Body of pancreas (tissue), 4 donors: ENCODE results near the gene UBE2E2. TPM values are rescaled to one million over a fixed set of nuclear protein-coding genes. Genes with fewer than 3 reads are reported as not detected.

Experiments used
- ATAC-seq: fragments of 150-250 bp; one replicate; pipeline ENCODE4 v1.9.1; 2016
- DNase-seq, 4 donors: peaks; one replicate each; pipeline ENCODE4 v3.0.0-alpha.2; 2019
- H3K27ac ChIP-seq, 4 donors: fragments of 200-600 bp; sonication (generic); 1 replicate in 3 of 4; 2 replicates in 1 of 4; pipeline versions ENCODE4 v1.5.1 to v1.6.1; 2016 to 2019; ENCODE audit warnings: mild to moderate bottlenecking in 1 of 4, mixed read lengths in 1 of 4, moderate library complexity in 1 of 4
- H3K27me3 ChIP-seq, 2 donors: fragments of 200-600 bp; sonication (generic); one replicate each; pipeline ENCODE4 v1.6.0; 2016; ENCODE audit warnings: mild to moderate bottlenecking in 1 of 2
- H3K36me3 ChIP-seq, 2 donors: fragments of 200-600 bp; sonication (generic); replicated peaks in 1 of 2; 2 replicates each; pipeline ENCODE4 v1.5.1; 2016; ENCODE audit warnings: low read depth in 2 of 2; ENCODE audit not compliant: insufficient read depth in 1 of 2
- H3K4me1 ChIP-seq: fragments of 200-600 bp; sonication (generic); one replicate; pipeline ENCODE4 v1.6.0; 2016
- H3K4me3 ChIP-seq, 2 donors: fragments of 200-600 bp; sonication (generic); 1 replicate in 1 of 2; 2 replicates in 1 of 2; pipeline ENCODE4 v1.5.1; 2016 to 2019
- H3K9me3 ChIP-seq, 3 donors: fragments of 200-600 bp; sonication (generic); 1 replicate in 2 of 3; 2 replicates in 1 of 3; pipeline ENCODE4 v1.5.1; 2016
- CTCF ChIP-seq, 7 experiments: fragments of 450-650 bp in 4 of 7; fragments of 200-600 bp in 3 of 7; sonication (generic) in 3 of 7; IDR thresholded peaks; one replicate each; pipeline ENCODE4 v1.5.1; 2016 to 2019; ENCODE audit warnings: antibody characterized with exemption in 7 of 7
- POLR2A ChIP-seq, 3 donors: fragments of 450-650 bp; IDR thresholded peaks; one replicate each; pipeline ENCODE4 v1.6.1; 2016; ENCODE audit warnings: antibody characterized with exemption in 3 of 3, mild to moderate bottlenecking in 2 of 3
- WGBS, 2 donors: methylation state at CpG; one replicate each; pipeline ENCODE4 v1.1.5; 2017; 5-methylcytosine and 5-hydroxymethylcytosine counted together
- intact Hi-C: fragments of 100-400 bp; cut with DNase I; formaldehyde crosslinking; loops from one replicate; pipeline ENCODE4 v1.15.1; 2023
- total RNA-seq, 2 donors: library from RNA; depleted of rRNA; stranded (reverse); fragments of >200 nt; gene quantifications; one replicate each; pipeline ENCODE4 v1.1.0, GENCODE V29; 2016

The UBE2E2 gene
- total RNA-seq, 2 donors from 2014 or later: 7.8 to 23.7 TPM

- DNase-seq: no peak
- WGBS, 2 donors: 90 to 92% methylated on average over 4 of the region's 4 CpGs
- Histone ChIP-seq H3K9me3 (no peaks in the 10 kb centered on the region), H3K4me3 (no peak overlapping the region), H3K4me1 (no peaks in the 10 kb centered on the region), H3K27me3 (no peaks in the 10 kb centered on the region), H3K27ac (no peak overlapping the region), H3K36me3 (no peaks in the 10 kb centered on the region)
- intact Hi-C loops: no loop called here
- TF ChIP-seq POLR2A (IDR thresholded peaks at IDR 0.05): no peak
- no peak for TF ChIP-seq CTCF (IDR thresholded peaks at IDR 0.05)
- no peak for ATAC-seq
These were observed 298.2 kb downstream of the UBE2E2 start for GRCh38 chr3:23501201-23501802.

GRCh38 chr3:23508464-23508863, 305.3 kb downstream of the UBE2E2 start:
- Histone ChIP-seq H3K27ac (no peak overlapping the region), H3K36me3 (no peaks in the 10 kb centered on the region), H3K27me3 (no peaks in the 10 kb centered on the region), H3K4me3 (no peak overlapping the region), H3K9me3 (no peaks in the 10 kb centered on the region), H3K4me1 (no peaks in the 10 kb centered on the region)
- WGBS, 2 donors: 97% methylated on average over 5 of the region's 5 CpGs
- intact Hi-C loops: no loop called here
- no peak for DNase-seq
- ATAC-seq: no peak
- TF ChIP-seq CTCF (IDR thresholded peaks at IDR 0.05): no peak
- no peak for TF ChIP-seq POLR2A (IDR thresholded peaks at IDR 0.05)

- no peak for TF ChIP-seq POLR2A (IDR thresholded peaks at IDR 0.05)
- no peak for TF ChIP-seq CTCF (IDR thresholded peaks at IDR 0.05)
- Histone ChIP-seq H3K27ac (no peak overlapping the region), H3K4me3 (no peak overlapping the region), H3K27me3 (no peaks in the 10 kb centered on the region), H3K4me1 (no peaks in the 10 kb centered on the region), H3K36me3 (no peaks in the 10 kb centered on the region), H3K9me3 (no peaks in the 10 kb centered on the region)
- intact Hi-C loops: no loop called here
- ATAC-seq (no peak), DNase-seq (no peak)
- WGBS, 2 donors: 86 to 92% methylated on average over 2 of the region's 2 CpGs
These were observed 315.3 kb downstream of the UBE2E2 start for GRCh38 chr3:23518441-23518840.

- Histone ChIP-seq H3K36me3 (no peaks in the 10 kb centered on the region), H3K4me1 (no peaks in the 10 kb centered on the region), H3K27ac (no peak overlapping the region), H3K27me3 (no peaks in the 10 kb centered on the region), H3K4me3 (no peak overlapping the region), H3K9me3 (no peaks in the 10 kb centered on the region)
- DNase-seq: no peak
- no peak for ATAC-seq
- TF ChIP-seq CTCF (IDR thresholded peaks at IDR 0.05) (no peak), POLR2A (IDR thresholded peaks at IDR 0.05) (no peak)
- intact Hi-C loops: no loop called here
- 93 to 96% methylated on average over 4 of the region's 4 CpGs for WGBS, 2 donors
These were observed 316.4 kb downstream of the UBE2E2 start for GRCh38 chr3:23519314-23520208.
